Osteocyte (in vitro differentiated cells): Measurements from ENCODE around the gene AMZ2. TPM values are rescaled to one million over a fixed set of nuclear protein-coding genes. Genes with fewer than 3 reads are reported as not detected.

Experiments
- DNase-seq: peaks from one replicate; pipeline ENCODE4 v3.0.0; 2021; ENCODE audit warnings: mixed read lengths; ENCODE audit not compliant: unreplicated experiment; ENCODE audit errors: extremely low spot score
- H3K27ac Mint-ChIP-seq: one replicate; pipeline ENCODE4 v1.8.0; 2021; ENCODE audit warnings: mild to moderate bottlenecking, mixed read lengths; ENCODE audit not compliant: unreplicated experiment
- H3K27me3 Mint-ChIP-seq: one replicate; pipeline ENCODE4 v1.8.0; 2021; ENCODE audit warnings: mixed read lengths; ENCODE audit not compliant: unreplicated experiment
- H3K36me3 Mint-ChIP-seq: one replicate; pipeline ENCODE4 v1.8.0; 2021; ENCODE audit warnings: mixed read lengths; ENCODE audit not compliant: unreplicated experiment
- H3K4me1 Mint-ChIP-seq: one replicate; pipeline ENCODE4 v1.8.0; 2021; ENCODE audit warnings: mixed read lengths; ENCODE audit not compliant: unreplicated experiment
- H3K4me3 Mint-ChIP-seq: one replicate; pipeline ENCODE4 v1.8.0; 2021; ENCODE audit warnings: mild to moderate bottlenecking, moderate library complexity, mixed read lengths; ENCODE audit not compliant: unreplicated experiment
- H3K9me3 Mint-ChIP-seq: one replicate; pipeline ENCODE4 v1.8.0; 2021; ENCODE audit warnings: mixed read lengths; ENCODE audit not compliant: unreplicated experiment
- total RNA-seq: library from RNA; stranded (reverse); gene quantifications from 2 replicates; pipeline ENCODE4 v1.2.1, GENCODE V29; 2021
- TF ChIP-seq, protein P1 (sequence below): fragments of 200-600 bp; sonication (generic); IDR thresholded peaks from 2 replicates; pipeline ENCODE4 v1.5.0; 2021; ENCODE audit warnings: antibody characterized with exemption, mild to moderate bottlenecking, moderate library complexity

Gene AMZ2
- total RNA-seq, 1 donor from 2014 or later, result 69.8 TPM

DNA sequence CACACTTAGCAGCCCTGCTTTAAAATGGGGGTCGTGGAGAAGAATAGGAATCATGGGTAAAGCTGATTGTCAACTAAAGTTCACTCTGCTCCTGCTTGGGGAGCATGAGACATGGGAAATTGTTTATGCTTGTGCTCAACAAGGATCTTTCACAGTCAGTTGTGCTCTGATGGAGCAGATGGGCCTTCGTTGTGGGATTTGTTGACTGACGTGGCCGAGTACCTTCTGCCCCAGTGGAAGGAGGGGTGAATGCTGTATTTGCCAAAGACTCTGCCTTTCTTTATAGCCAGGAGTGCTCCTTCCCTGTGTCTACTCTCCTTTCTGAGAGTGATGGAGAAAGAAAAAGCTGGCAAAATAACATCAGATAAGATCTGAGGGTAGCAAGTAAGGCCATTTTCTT lies 54.8 kb downstream of the AMZ2 start:
- TF ChIP-seq, protein P1, sequence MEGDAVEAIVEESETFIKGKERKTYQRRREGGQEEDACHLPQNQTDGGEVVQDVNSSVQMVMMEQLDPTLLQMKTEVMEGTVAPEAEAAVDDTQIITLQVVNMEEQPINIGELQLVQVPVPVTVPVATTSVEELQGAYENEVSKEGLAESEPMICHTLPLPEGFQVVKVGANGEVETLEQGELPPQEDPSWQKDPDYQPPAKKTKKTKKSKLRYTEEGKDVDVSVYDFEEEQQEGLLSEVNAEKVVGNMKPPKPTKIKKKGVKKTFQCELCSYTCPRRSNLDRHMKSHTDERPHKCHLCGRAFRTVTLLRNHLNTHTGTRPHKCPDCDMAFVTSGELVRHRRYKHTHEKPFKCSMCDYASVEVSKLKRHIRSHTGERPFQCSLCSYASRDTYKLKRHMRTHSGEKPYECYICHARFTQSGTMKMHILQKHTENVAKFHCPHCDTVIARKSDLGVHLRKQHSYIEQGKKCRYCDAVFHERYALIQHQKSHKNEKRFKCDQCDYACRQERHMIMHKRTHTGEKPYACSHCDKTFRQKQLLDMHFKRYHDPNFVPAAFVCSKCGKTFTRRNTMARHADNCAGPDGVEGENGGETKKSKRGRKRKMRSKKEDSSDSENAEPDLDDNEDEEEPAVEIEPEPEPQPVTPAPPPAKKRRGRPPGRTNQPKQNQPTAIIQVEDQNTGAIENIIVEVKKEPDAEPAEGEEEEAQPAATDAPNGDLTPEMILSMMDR, result no peak
- no peak overlapping the region for H3K4me3 Mint-ChIP-seq
- H3K36me3 Mint-ChIP-seq, result no peaks in the 10 kb centered on the region
- peak overlapping the region; percentile 86 for H3K27ac Mint-ChIP-seq
- peaks cover 20% of the 10 kb centered on the region for H3K4me1 Mint-ChIP-seq
- peaks cover 5% of the 10 kb centered on the region for H3K9me3 Mint-ChIP-seq
- H3K27me3 Mint-ChIP-seq, result no peaks in the 10 kb centered on the region
- DNase-seq, result no peak

DNA sequence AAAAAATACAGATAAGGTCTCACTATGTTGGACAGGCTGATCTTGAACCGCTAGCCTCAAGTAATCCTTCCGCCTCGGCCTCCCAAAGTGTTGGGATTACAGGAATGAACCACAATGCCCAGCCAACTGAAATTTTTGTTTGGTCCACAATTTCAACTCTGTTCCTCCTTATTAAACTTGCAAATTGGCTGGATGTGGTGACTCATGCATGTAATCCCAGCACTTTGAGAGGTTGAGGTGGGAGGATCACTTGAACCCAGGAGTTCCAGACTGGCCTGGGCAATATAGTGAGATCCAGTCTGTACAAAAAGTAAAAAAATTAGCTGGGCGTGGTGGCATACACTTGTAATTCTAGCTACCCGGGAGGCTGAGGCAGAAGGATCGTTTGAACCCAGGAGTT lies 56.9 kb downstream of the AMZ2 start:
- TF ChIP-seq, protein P1, result no peak
- DNase-seq, result no peak
- Mint-ChIP-seq H3K4me1 (peaks cover 20% of the 10 kb centered on the region), H3K36me3 (no peaks in the 10 kb centered on the region), H3K27ac (no peak overlapping the region), H3K9me3 (peaks cover 5% of the 10 kb centered on the region), H3K4me3 (no peak overlapping the region), H3K27me3 (no peaks in the 10 kb centered on the region)

DNA sequence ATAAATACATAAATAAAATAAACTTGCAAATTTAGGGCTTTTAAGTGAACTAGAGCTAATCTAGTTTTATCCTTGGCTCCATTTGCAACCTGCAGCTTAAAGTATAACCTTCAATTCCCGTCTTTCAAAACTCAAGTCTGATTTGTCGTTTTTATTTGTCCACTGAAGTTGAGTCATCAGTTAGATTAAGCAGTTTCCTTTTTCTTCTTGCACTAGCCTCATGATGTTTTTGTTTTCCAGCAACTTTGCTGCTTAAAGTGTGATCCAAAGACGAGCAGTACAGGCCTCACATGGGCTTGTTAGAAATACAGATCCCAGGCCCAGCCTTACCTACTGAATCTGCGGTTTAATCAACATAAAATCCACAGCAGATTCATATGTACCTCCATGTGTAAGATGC lies 57.3 kb downstream of the AMZ2 start:
- peaks cover 5% of the 10 kb centered on the region for H3K9me3 Mint-ChIP-seq
- no peak overlapping the region for H3K4me3 Mint-ChIP-seq
- no peaks in the 10 kb centered on the region for H3K27me3 Mint-ChIP-seq
- TF ChIP-seq, protein P1, result no peak
- no peak for DNase-seq
- H3K4me1 Mint-ChIP-seq, result peaks cover 20% of the 10 kb centered on the region
- no peaks in the 10 kb centered on the region for H3K36me3 Mint-ChIP-seq
- H3K27ac Mint-ChIP-seq, result no peak overlapping the region

Other genes starting within 250 kb of the AMZ2 start
- gene KPNA2, start 212.3 kb upstream of the AMZ2 start, total RNA-seq, result 95.0 and 102 TPM in 2 replicates
- gene SLC16A6, start 43.1 kb downstream of the AMZ2 start, total RNA-seq, result 2.1 and 2.7 TPM in 2 replicates
- 8.7 and 8.9 TPM in 2 replicates for gene ARSG, start 43.5 kb downstream of the AMZ2 start, total RNA-seq
- gene WIPI1, start 209.5 kb downstream of the AMZ2 start, total RNA-seq, result 74.5 and 78.1 TPM in 2 replicates